Ammon's horn (tissue), 1 donor: ENCODE data around the gene PDE3B.

Source experiments
- DNase-seq: peaks from one replicate; pipeline ENCODE4 v3.0.0-alpha.2; 2016; ENCODE audit warnings: low spot score

PDE3B gene

DNA sequence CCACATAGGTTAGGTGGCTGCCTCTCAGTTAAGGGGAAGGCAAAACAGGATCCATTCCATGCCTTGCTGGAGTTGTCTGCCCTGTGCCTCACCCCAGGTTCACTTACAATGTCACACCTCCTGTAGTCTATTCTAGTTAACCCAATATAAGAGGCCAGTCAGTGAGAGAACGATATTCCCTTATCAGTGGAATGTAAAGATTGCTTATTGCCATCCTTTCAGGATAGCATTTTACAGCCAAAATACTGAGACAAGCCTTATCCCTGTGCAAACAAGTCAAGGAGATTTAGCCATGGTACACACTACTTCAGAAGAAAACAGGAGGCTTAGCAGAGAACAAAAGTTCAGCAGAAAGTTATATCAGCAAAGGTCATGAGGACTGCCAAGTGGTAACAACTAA lies 242.9 kb downstream of the PDE3B start:
- no peak for DNase-seq

DNA sequence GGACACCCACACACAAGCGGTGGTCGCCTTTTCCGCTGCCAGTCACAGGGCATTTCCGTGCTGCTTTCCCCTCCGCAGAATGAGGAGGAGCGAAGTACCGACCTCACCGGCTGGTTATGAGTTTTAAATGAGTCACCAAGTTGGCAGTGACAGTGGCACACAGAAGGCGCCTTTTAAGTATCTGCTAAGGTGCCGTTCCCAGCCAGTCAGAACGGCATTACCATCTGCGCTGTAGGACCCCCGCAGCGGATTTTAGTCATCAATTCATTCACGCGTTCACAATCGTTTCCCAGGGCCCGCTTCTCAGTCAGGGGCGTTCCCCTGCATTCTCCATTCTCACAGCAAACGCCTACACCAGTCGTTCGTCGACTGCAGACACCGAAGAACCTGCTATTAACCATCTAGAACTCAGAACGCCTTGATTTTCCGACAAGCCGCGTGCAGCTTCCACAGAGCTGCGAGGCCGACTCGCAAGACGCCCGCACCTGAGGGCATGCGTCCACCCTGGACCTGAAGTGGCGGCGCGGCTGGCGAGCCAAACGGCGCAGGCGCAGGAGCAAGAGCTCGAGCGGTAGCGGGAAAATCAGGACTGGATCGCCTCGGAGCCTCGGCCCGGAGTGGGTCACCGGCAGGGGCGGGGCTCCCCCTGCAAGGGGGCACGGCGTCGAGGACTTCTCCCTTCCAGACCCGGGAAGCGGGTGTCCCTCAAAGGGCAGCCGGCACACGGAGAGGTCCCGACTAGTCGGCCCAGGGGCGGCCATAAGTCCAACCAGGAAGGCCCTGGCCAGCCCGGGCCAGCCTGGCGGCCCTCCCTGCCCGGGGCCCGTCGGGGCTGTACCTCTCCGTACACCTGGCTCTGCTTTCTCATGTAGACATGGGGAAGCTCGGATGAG lies 247.8 kb downstream of the PDE3B start:
- DNase-seq: peak; percentile 91

DNA sequence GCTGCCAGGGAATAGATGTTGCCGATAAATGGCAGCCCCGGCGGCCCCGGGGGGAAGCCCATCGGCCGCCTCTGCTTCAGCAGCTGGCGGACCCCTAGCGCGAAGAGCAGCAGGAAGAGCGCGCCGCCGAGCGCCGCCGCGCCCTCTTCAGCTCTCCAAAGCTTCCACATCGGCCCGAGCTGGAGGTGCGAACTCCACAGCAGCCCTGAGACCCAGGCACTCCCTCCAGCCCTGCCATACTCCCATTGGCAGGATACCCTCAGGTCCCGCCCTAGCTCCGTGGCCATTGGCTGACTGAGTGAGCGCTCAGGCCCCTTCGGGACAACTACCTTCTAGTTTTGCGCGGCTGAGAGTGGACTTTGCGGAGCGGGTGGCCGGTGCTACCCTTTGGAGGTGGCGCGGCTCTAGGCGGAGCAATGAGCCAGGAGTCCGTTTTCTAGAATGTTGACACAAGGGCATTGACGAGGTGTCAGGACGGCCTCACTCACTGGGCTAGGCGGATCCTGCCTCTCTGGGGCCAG lies 248.5 kb downstream of the PDE3B start, which contains the start of gene CYP2R1:
CYP2R1 (minus strand) TSS at position 196 of the 521 bp plus-strand sequence; CDS start at position 170, 26 bp downstream.
- DNase-seq: peak; percentile 98

- no peak for DNase-seq
Measured at GRCh38 chr11:14892577-14892976, 249.0 kb downstream of the PDE3B start.

GRCh38 chr11:14894657-14895598 lies 251.3 kb downstream of the PDE3B start:
- DNase-seq: peak; percentile 73

DNA sequence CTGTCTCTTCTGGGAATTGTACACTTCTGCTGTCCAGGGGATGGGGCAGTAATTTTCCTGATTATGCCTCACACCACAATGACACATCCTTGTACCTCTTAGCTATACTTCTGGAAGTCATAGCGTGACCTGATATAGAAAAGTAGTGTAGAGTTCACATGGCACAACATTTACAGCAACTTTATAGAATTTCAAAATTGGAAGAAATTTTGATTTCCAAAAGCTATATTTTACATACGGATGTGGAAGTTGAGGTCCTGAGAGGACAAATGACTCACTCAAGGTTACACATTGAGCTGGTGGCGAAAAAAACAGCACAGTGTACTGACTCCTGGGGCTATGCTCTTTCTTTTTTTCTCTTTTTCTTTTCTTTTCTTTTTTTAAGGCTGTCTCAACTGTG lies 254.8 kb downstream of the PDE3B start:
- no peak for DNase-seq

DNA sequence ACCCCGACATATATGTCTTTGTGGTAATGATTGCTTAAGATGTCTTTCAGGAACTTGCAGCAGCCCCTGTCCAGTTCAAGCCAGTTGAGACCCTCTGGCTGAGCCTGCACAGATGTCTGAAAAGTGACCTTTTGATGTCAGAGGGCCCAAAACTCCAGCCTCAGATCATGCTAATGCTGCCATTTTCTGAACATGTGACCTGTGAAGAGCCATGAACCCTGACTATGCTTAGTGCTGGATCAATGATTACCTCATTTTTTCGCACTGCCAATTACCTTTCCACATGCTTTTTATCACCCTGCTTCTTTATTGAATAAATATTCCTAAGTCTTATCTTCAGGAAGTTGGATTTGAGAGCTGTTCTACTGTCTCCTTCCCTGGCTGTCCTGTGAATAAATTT lies 255.3 kb downstream of the PDE3B start:
- no peak for DNase-seq

DNA sequence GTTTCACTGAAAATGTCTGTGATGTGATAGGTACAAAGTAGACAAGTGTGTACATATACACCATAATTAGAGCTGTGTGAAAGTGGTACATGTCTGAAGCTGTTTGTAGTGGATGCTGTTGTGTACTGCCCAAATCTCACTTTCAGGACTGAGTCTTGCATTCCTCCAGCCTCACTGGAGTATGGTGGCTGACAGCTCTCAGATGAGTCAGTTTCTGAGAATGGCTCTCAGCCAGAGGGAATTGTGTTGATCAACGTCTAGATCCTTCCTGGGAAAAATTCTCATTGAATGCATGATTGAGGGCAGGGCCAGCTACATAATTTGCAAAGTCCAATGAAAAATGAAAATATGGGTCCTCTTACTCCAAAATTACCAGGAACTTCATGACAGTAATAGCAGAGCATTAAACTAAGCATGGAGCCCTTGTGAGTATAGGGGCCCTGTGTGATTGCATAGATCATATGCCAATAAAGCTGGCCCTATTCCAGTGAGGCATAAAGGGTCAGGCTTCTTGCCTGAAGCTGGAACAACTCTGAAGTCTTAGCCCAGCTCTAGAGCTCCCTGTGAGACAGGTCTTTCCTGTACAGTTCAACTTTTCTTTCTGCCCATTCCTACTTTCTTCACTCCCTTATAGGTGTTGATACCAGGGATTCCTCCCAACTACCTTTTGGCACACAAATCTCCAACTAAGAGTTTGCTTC lies 259.2 kb downstream of the PDE3B start:
- DNase-seq: no peak

DNA sequence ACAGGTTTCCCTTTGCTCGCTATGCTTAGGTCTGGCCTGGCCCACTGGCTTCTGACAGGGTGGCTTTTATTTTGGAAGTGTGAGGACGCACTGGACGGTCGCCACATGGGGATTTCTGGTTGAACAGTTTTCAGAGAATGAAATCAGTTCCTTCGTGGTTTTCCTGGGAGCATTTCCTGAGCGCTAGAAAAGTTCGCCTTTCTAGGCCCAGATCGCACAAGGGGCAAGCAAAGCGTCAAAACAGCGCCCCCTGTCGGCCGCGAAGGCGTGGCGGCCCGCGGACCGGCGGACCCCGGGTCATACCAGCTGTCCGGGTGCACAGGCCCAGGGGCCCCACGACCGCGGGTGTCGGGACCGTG lies 261.1 kb downstream of the PDE3B start:
- DNase-seq: peak; percentile 71

DNA sequence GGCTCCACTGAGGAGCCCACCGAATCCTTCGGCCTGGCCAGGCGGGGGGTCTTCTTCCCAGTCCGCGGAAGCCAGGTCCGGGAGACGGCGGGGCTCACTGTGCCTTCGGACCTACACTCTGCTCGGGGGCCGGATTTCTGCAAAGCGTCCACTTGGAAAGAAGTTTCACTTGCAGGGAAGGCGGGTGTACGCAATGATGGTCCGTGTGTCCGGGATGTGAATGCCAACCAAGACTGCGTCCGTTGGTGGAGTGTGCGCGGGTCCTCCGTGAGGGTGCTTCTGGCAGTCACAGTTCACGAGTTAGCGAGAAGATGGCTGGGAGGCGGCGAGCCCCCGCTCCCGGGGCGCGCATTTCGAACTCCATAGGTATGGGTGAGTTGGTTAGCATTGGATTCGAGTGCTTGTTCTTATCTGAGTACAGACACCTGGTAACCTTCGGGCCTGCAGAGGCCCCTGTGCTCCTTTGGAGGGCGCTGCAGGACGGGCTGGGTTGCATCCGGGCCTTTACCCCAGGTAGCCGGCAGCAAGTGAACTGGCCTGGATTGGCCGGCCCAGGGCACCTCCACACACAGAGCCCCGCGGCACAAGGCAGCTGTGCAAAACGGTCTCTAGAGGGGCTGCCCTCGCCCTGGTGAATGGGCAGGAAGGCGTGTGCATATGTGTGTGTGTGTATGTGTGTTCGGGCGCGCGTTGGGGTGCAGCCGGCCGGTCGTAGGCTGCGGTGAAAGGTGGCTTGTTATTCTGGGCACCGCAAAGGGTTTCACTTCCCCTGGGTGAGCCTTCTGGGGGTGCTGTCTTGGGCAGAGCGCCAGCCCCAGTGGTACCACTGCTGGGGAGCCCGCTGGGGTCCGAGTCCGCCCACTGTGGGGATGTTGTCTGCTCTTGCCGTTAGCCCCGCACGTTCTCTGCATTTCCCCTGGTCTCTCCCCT lies 261.8 kb downstream of the PDE3B start:
- no peak for DNase-seq

- no peak for DNase-seq
Measured at GRCh38 chr11:14906578-14906977, 263.0 kb downstream of the PDE3B start.

- DNase-seq: no peak
Measured at GRCh38 chr11:14906993-14907392, 263.4 kb downstream of the PDE3B start.

GRCh38 chr11:14907411-14908213 lies 264.0 kb downstream of the PDE3B start:
- peak; percentile 77 for DNase-seq

DNA sequence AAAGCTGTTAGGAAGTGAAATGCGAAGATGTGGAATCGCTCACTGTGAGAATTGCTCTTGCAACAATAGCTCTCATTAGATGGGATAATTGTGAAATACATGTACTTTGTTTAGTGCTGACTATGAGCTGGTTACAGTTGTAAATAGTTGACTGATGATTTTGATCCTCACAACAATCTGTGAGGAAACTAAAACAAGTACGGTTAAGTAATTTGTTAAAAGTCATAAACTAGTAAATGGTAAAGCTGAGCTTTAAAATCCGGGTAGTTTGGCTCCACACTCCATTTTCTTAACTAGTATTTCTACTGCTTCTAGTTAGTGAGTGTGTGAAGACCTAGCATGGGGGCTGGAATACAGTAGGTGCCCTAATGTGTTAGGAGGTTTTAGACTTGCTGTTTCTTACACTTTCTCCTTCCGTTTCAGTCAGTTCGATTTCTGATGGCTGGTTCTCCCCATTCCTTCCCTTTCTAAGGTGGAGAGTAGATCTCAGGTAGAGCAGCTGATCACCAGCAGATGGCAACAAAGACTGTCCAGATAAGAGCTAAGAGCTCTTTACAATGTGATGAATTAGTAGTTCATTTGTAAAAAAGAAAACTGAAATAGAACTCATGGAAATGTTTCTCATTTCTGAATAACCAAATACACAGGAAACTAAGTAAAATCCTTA lies 264.7 kb downstream of the PDE3B start:
- DNase-seq: peak; percentile 73

GRCh38 chr11:14914536-14914935 lies 270.9 kb downstream of the PDE3B start:
- DNase-seq: no peak

- DNase-seq: no peak
Measured at GRCh38 chr11:14916403-14916802, 272.8 kb downstream of the PDE3B start.
